Gastrocnemius medialis (tissue), 4 donors: Measurements from ENCODE around the gene UFC1. TPM values are rescaled to one million over a fixed set of nuclear protein-coding genes. Genes with fewer than 3 reads are reported as not detected.
A peak's percentile ranks its signal among the peaks of the same experiment; 100 is the strongest.

Experiments used
- ATAC-seq, 2 donors: fragments of 150-250 bp; one replicate each; pipeline ENCODE4 v1.9.1; 2016
- DNase-seq, 2 donors: peaks; one replicate each; pipeline ENCODE4 v3.0.0-alpha.2; 2019
- H3K27ac ChIP-seq, 4 donors: fragments of 200-600 bp; sonication (generic); 1 replicate in 1 of 4; 2 replicates in 3 of 4; pipeline ENCODE4 v1.5.1; 2016 to 2018; ENCODE audit warnings: mild to moderate bottlenecking in 2 of 4, moderate library complexity in 1 of 4
- H3K27me3 ChIP-seq, 3 donors: fragments of 200-600 bp; sonication (generic) in 2 of 3; 1 replicate in 1 of 3; 2 replicates in 2 of 3; pipeline versions ENCODE4 v1.5.1 to v1.6.0; 2016 to 2019; ENCODE audit warnings: mild to moderate bottlenecking in 1 of 3, moderate library complexity in 1 of 3
- H3K36me3 ChIP-seq, 2 donors: fragments of 200-600 bp; sonication (generic) in 1 of 2; one replicate each; pipeline ENCODE4 v1.5.1; 2017 to 2018
- H3K4me1 ChIP-seq, 2 donors: fragments of 200-600 bp; sonication (generic) in 1 of 2; one replicate each; pipeline ENCODE4 v1.5.1; 2016 to 2017; ENCODE audit warnings: mild to moderate bottlenecking in 2 of 2
- H3K4me3 ChIP-seq, 4 donors: fragments of 200-600 bp; sonication (generic) in 3 of 4; 1 replicate in 1 of 4; 2 replicates in 3 of 4; pipeline ENCODE4 v1.5.1; 2016 to 2019; ENCODE audit warnings: mild to moderate bottlenecking in 2 of 4
- H3K9me3 ChIP-seq, 3 donors: fragments of 200-600 bp; sonication (generic) in 2 of 3; 1 replicate in 1 of 3; 2 replicates in 2 of 3; pipeline ENCODE4 v1.5.1; 2016 to 2019
- CTCF ChIP-seq, 5 experiments: fragments of 450-650 bp in 3 of 5; fragments of 200-600 bp in 2 of 5; sonication (generic) in 2 of 5; IDR thresholded peaks in 4 of 5; conservative IDR thresholded peaks in 1 of 5; 1 replicate in 4 of 5; 2 replicates in 1 of 5; pipeline ENCODE4 v1.5.1; 2016 to 2019; ENCODE audit warnings: antibody characterized with exemption in 5 of 5, mild to moderate bottlenecking in 3 of 5, moderate library complexity in 3 of 5
- POLR2A ChIP-seq, 2 donors: fragments of 450-650 bp; IDR thresholded peaks; one replicate each; pipeline ENCODE4 v1.6.1; 2017; ENCODE audit warnings: antibody characterized with exemption in 2 of 2, mild to moderate bottlenecking in 2 of 2, moderate library complexity in 2 of 2
- in situ Hi-C, 4 donors: fragments of 200-750 bp; cut with MboI; loops; one replicate each; pipeline versions ENCODE4 v1.15.0 to v1.8.0; 2017; ENCODE audit warnings: low sequenced_read_pairs in 4 of 4
- intact Hi-C: fragments of 100-400 bp; cut with DNase I; formaldehyde crosslinking; loops from one replicate; pipeline ENCODE4 v1.15.1; 2023; ENCODE audit warnings: low total_unique reads
- total RNA-seq, 4 donors: library from RNA; depleted of rRNA; stranded (reverse); fragments of >200 nt; gene quantifications; one replicate each; pipeline versions ENCODE4 v1.1.0 to v1.2.3, GENCODE V29; 2016

UFC1 gene
- total RNA-seq, 4 donors from 2014 or later = 57.9 to 66.7 (median 63.5) TPM

- H3K4me3 ChIP-seq = no peak overlapping the region
- H3K9me3 ChIP-seq = no peaks in the 10 kb centered on the region
- no peak for ATAC-seq
- no peak for DNase-seq
- H3K4me1 ChIP-seq = peaks cover 35 to 40% of the 10 kb centered on the region in 2 donors
- H3K27me3 ChIP-seq = no peaks in the 10 kb centered on the region
- in situ Hi-C loops = no loop called here
- H3K36me3 ChIP-seq = peaks cover 0 to 63% of the 10 kb centered on the region in 2 donors
- H3K27ac ChIP-seq = peak overlapping the region in 1 of 4 donors; percentile 14
- intact Hi-C loops = no loop called here
- TF ChIP-seq CTCF (IDR thresholded peaks at IDR 0.05 in 4 of 5, conservative IDR thresholded peaks at IDR 0.05 in 1 of 5) (no peak), POLR2A (IDR thresholded peaks at IDR 0.05) (no peak)
Measured at GRCh38 chr1:161127649-161128048, 26.1 kb upstream of the UFC1 start.

GRCh38 chr1:161128591-161129420 is 25.0 kb upstream of the UFC1 start:
- H3K4me1 ChIP-seq = peaks cover 42 to 45% of the 10 kb centered on the region in 2 donors
- no peaks in the 10 kb centered on the region for H3K27me3 ChIP-seq
- intact Hi-C loops = no loop called here
- H3K27ac ChIP-seq = peak overlapping the region in 2 of 4 donors; percentile 4 to 31
- H3K9me3 ChIP-seq = no peaks in the 10 kb centered on the region
- peaks cover 0 to 52% of the 10 kb centered on the region in 2 donors for H3K36me3 ChIP-seq
- no peak for TF ChIP-seq POLR2A (IDR thresholded peaks at IDR 0.05)
- no peak for TF ChIP-seq CTCF (IDR thresholded peaks at IDR 0.05 in 4 of 5, conservative IDR thresholded peaks at IDR 0.05 in 1 of 5)
- ATAC-seq (no peak), DNase-seq (no peak)
- in situ Hi-C loops = no loop called here
- no peak overlapping the region for H3K4me3 ChIP-seq

DNA sequence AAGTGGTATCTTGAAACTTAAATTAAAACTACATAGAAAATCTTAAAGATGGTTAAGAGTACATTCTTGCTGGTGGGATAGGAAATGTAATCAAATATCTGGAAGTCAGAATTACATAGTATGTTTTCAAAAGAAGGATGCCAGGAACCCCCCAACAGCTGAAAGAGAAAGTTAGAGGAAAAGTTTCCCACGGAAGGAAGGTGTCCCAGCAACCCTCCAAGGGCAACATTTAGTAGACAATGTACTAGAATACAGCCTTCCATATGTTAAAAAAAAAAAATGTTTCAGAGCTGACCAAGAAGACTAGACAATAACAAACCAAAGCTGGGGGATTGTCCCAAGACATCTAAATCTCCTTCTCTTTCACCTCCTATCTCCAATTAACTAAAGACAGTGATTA is 23.5 kb upstream of the UFC1 start:
- in situ Hi-C loops (no loop called here), intact Hi-C loops (loop anchor here (10.0 kb wide), 1 partner anchor 1095 kb away; the partner anchor contains the start of gene PIGM)
- Histone ChIP-seq H3K27ac (peak overlapping the region; percentile 94 to 98 (median 96)), H3K4me1 (peaks cover 48 to 49% of the 10 kb centered on the region in 2 donors), H3K9me3 (no peaks in the 10 kb centered on the region), H3K4me3 (no peak overlapping the region), H3K36me3 (peaks cover 0 to 43% of the 10 kb centered on the region in 2 donors), H3K27me3 (no peaks in the 10 kb centered on the region)
- ATAC-seq = no peak
- no peak for TF ChIP-seq POLR2A (IDR thresholded peaks at IDR 0.05)
- TF ChIP-seq CTCF (IDR thresholded peaks at IDR 0.05 in 4 of 5, conservative IDR thresholded peaks at IDR 0.05 in 1 of 5) = no peak
- DNase-seq = no peak

DNA sequence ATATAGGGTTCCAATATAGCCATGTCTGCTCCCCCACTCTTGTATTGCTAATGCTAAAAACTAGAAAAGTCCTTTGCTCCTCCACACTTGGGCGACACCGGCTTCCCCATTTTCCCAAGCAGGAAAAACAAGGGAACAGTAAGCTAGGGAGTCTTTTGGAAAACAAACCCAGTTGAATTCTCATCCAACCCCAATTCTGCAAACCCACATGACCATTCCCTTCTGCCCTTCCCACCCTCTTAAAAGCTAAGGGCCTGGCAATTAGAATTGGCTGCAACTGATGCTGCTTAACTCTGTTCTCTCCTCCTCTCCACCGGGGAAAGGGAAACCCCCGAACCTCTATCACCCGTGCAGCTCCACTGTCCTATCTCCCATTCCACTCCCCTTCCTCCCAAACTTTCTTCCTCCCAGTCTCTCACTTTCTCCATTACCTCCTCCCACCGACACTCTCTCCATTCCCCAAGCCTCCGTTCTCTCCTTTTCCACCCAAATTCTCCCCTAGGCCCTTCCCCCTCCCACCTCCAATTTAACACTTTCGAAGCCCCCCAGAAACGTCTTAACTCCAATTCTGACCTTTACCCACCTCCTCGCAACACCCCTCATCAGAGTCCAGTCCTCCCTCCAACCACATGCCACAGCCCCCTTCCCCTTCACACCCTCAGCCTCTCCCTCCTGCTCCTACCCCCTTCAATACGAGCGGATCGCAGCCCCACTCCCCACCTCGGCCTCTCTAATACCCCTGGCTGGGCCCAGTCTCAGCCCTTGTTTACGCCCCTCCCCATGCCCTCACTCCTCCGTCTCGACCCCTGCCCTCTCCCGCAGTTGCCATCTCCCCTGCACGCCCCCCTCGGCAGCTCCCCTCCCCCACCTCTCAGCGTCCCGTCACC is 22.0 kb upstream of the UFC1 start:
- TF ChIP-seq POLR2A (IDR thresholded peaks at IDR 0.05) (no peak), CTCF (IDR thresholded peaks at IDR 0.05 in 4 of 5, conservative IDR thresholded peaks at IDR 0.05 in 1 of 5) (no peak)
- no peak for DNase-seq
- peaks cover 53% of the 10 kb centered on the region in 2 donors for H3K4me1 ChIP-seq
- H3K27me3 ChIP-seq = no peaks in the 10 kb centered on the region
- H3K27ac ChIP-seq = peak overlapping the region; percentile 94 to 98 (median 96)
- H3K4me3 ChIP-seq = peak overlapping the region; percentile 83 to 91 (median 84)
- intact Hi-C loops (loop anchor here (1.0 to 10.0 kb wide), 7 partner anchors 13 to 1097 kb away; partner anchors contain the start of genes NDUFS2, NIT1, PFDN2 and PIGM), in situ Hi-C loops (no loop called here)
- peak in 1 of 2 donors; percentile 1 for ATAC-seq
- no peaks in the 10 kb centered on the region for H3K9me3 ChIP-seq
- peaks cover 0 to 39% of the 10 kb centered on the region in 2 donors for H3K36me3 ChIP-seq
